PFSK-1 (cell line): Measurements from ENCODE around the gene SERPINF2.

Experiments used
- POLR2AphosphoS5 ChIP-seq: IDR thresholded peaks from 2 replicates; pipeline ENCODE4 v1.6.1; 2012; ENCODE audit warnings: low read depth, mild to moderate bottlenecking, control low read depth, low read length, moderate library complexity
- REST ChIP-seq, 2 experiments: IDR thresholded peaks; 2 replicates each; pipeline versions ENCODE4 v1.6.1 to v1.8.0; 2011 to 2012; ENCODE audit warnings: low read depth in 2 of 2, low read length in 2 of 2, control low read depth in 1 of 2, inconsistent platforms in 1 of 2, mild to moderate bottlenecking in 1 of 2, moderate library complexity in 1 of 2; ENCODE audit not compliant: insufficient read depth in 1 of 2
- SIN3A ChIP-seq: IDR thresholded peaks from 2 replicates; pipeline ENCODE4 v1.6.1; 2012; ENCODE audit warnings: mild to moderate bottlenecking, low read length, moderate library complexity, borderline replicate concordance; ENCODE audit not compliant: insufficient read depth
- TAF1 ChIP-seq: IDR thresholded peaks from 2 replicates; pipeline ENCODE4 v1.6.1; 2012; ENCODE audit warnings: low read length, control low read depth, borderline replicate concordance; ENCODE audit not compliant: insufficient read depth

- TF ChIP-seq TAF1 (no peak), SIN3A (no peak), POLR2AphosphoS5 (no peak), REST (IDR thresholded peaks at IDR 0.05; ENCODE audit: insufficient read depth in 1 of 2, low read depth in 2 of 2, low read length in 2 of 2) (no peak)
Measured at GRCh38 chr17:1735418-1735817, 7.3 kb upstream of the SERPINF2 start.
